ENCODE results near the gene AEN.

- TF ChIP-seq, protein P1, sequence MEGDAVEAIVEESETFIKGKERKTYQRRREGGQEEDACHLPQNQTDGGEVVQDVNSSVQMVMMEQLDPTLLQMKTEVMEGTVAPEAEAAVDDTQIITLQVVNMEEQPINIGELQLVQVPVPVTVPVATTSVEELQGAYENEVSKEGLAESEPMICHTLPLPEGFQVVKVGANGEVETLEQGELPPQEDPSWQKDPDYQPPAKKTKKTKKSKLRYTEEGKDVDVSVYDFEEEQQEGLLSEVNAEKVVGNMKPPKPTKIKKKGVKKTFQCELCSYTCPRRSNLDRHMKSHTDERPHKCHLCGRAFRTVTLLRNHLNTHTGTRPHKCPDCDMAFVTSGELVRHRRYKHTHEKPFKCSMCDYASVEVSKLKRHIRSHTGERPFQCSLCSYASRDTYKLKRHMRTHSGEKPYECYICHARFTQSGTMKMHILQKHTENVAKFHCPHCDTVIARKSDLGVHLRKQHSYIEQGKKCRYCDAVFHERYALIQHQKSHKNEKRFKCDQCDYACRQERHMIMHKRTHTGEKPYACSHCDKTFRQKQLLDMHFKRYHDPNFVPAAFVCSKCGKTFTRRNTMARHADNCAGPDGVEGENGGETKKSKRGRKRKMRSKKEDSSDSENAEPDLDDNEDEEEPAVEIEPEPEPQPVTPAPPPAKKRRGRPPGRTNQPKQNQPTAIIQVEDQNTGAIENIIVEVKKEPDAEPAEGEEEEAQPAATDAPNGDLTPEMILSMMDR (IDR thresholded peaks at IDR 0.05; ENCODE audit: extremely low read depth in 1 of 2, insufficient read depth in 1 of 2, low read depth in 1 of 2, low read length in 2 of 2): no peak
- no peak for TF ChIP-seq POLR2A (IDR thresholded peaks at IDR 0.05; ENCODE audit: low read depth, low read length)
- no peak for TF ChIP-seq EZH2 (IDR thresholded peaks at IDR 0.05; ENCODE audit: borderline replicate concordance, low read depth, low read length, severe bottlenecking)
- TF ChIP-seq MAX (IDR thresholded peaks at IDR 0.05; ENCODE audit: insufficient read depth, insufficient read length): no peak
- TF ChIP-seq POLR2AphosphoS5 (IDR thresholded peaks at IDR 0.05; ENCODE audit: insufficient read depth, low read depth, low read length): no peak
These were observed 6.3 kb downstream of the AEN start for GRCh38 chr15:88627463-88627862.
